GM12873 (cell line): ENCODE measurements around the gene RNF6.
A peak's percentile ranks its signal among the peaks of the same experiment; 100 is the strongest.

Experiments used
- TF ChIP-seq, protein P1 (sequence below): IDR thresholded peaks from 2 replicates; pipeline ENCODE4 v1.5.1; 2012; ENCODE audit warnings: low read depth, mild to moderate bottlenecking, moderate library complexity, low read length, control low read depth; ENCODE audit not compliant: insufficient read depth; ENCODE audit errors: missing control alignments

The RNF6 gene

DNA sequence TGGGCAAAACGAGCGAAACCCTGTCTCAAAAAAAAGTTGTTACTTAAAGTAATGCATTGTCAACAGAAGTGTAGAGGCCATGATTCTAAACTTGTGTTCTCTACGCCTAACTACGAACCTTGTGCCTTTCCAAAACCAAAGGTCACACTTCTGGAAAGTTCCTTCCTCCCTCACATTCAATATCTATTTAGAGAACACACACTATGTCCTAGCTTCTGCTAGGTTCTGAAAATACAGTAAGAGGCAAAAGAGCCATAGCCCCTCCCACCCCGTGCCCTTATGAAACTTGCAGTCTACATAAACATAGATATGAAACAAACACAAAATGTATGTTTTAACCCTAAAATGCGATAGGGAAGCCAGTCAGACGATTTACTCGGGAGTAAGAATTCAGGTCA is 36.4 kb downstream of the RNF6 start:
- TF ChIP-seq, protein P1, sequence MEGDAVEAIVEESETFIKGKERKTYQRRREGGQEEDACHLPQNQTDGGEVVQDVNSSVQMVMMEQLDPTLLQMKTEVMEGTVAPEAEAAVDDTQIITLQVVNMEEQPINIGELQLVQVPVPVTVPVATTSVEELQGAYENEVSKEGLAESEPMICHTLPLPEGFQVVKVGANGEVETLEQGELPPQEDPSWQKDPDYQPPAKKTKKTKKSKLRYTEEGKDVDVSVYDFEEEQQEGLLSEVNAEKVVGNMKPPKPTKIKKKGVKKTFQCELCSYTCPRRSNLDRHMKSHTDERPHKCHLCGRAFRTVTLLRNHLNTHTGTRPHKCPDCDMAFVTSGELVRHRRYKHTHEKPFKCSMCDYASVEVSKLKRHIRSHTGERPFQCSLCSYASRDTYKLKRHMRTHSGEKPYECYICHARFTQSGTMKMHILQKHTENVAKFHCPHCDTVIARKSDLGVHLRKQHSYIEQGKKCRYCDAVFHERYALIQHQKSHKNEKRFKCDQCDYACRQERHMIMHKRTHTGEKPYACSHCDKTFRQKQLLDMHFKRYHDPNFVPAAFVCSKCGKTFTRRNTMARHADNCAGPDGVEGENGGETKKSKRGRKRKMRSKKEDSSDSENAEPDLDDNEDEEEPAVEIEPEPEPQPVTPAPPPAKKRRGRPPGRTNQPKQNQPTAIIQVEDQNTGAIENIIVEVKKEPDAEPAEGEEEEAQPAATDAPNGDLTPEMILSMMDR: no peak

DNA sequence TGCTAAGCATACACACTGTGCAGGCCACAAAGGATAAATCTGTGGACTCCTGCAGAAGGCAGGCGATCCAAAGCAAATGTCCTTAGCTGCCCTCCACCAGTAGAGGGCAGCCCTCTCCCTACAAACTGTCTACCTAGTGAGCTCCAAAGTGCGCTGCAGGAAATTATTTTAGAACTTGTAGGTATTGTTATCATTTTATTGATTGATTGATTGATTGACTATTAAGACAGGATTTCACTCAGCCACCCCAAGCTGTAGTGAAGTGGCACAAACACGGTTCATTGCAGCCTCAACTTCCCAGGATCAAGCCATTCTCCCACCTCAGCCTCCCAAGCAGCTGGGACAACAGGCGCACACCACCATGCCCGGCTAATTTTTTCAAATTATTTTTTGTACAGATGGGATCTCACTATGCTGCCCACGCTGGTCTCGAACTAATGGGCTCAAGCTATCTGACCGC is 37.3 kb downstream of the RNF6 start:
- TF ChIP-seq, protein P1: peak; percentile 90

DNA sequence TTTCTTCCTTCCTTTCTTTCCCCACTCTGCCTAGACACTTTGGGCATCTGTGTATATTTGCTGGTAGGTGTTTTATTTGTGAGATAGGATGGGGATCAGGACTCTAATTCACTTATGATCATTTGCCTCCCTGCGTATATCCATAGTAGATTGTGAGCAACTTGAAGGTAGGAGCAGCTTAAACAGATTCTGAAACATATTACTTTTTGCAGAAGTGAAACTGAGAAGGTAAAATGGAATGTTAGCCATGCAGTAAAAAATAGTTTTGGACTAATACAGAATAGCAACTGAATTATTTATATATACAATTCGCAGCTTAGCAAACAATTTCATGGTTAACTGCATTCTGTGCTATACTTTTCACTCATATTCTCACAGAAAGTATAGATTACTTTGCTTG is 38.7 kb downstream of the RNF6 start:
- TF ChIP-seq, protein P1: no peak

DNA sequence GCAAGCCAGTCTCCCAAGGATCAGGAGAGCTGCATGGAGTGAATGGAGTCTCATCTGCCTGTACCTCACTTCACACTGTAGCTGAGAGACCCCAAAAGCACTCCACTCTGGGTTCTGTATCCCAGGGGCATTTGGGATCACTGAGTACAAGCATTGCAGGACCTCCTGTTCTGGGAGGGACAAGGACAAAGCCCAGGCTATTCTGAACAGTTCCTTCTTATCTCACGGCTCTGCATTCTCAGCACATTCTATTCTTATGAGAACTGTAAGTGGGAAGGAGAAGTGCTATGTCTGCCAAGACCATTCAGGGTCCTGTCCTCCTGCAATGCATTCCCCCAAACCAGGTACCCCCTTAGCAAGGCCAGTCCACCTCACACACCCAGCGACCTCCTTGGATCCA is 42.8 kb downstream of the RNF6 start:
- TF ChIP-seq, protein P1: no peak

DNA sequence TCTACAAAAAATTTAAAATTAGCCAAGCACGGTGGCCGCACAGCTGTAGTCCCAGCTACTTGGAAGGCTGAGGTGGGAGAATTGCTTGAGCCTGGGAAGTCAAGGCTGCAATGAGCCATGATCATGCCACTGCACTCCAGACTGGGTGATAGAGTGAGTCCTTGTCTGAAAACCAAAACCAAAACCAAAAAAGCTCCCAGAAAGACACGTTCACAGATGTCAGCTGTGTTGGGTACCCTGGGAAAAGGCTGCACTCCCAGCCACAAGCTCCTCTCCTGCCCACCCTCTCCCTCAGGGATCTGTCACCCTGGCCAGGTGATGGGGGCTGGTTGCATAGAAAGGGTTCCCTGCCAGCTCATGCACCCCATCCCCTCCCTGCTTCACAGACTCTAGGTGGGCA is 53.3 kb downstream of the RNF6 start:
- TF ChIP-seq, protein P1: no peak

DNA sequence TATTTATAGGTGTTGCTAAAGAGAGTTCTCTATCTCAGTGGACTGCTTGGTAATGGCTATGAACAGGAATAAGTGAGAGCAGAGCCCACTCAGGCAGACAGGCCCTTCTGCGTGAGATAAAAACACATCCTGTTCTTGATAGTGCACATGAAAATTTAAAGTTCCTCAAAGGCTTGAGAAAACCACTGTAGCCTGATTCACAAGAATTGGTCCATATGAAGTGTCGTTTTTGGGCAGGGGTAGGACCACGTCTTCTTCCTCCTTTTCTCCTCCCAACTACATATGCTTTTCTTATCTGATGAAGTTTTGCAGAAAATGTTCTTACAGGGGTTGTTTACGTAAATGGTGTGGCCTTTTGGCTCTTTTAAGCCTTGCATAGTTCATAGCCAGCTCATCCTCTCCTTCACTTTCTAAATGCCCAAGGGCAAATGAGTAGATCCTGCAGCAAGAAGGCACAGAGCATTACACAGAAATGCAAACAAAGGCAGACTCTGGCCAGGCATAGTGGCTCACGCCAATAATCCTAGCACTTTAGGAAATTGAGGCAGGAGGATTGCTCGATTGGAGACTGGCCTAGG is 53.8 kb downstream of the RNF6 start:
- TF ChIP-seq, protein P1: no peak

DNA sequence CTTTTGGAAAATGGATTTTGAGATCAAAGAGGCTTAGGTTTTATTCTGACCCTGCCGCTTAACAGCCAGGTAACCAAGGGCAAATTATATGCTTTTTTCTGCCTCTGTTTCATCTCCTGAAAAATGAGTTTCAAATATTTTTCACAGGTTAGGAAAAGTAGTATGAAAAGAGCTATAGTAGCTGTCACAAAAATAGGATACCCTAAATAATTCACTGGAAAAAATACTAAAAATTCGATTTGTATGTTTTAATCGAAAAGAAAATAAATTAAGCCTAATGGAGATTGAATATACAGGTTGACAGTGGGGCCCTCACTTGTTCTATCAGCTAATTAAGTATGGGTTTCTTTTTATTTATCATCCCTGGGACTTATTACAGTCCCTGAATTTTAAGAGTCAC is 58.3 kb downstream of the RNF6 start:
- TF ChIP-seq, protein P1: no peak
